ENCODE measurements around the gene HNF4A. TPM values are rescaled to one million over a fixed set of nuclear protein-coding genes. Genes with fewer than 3 reads are reported as not detected.

HNF4A gene
- total and polyA plus RNA-seq, 2 of the 13 experiments (the other 11 are each of a cell fraction or from before 2014, with no cell fraction given) = 80.9 to 169 TPM

- TF ChIP-seq TEAD3 (CRISPR knock-in tag; optimal IDR thresholded peaks at IDR 0.05; ENCODE audit: borderline replicate concordance) = no peak
- TF ChIP-seq ZMYM3 (CRISPR knock-in tag; IDR thresholded peaks at IDR 0.05) = peak; percentile 94
- no peak for TF ChIP-seq HNRNPK (IDR thresholded peaks at IDR 0.05; ENCODE audit: low read depth, low read length, poor library complexity, severe bottlenecking)
- TF ChIP-seq RFXANK (CRISPR knock-in tag; IDR thresholded peaks at IDR 0.05) = no peak
- no peak for TF ChIP-seq SOX6 (IDR thresholded peaks at IDR 0.05)
- TF ChIP-seq SOX6 (CRISPR knock-in tag; IDR thresholded peaks at IDR 0.05) = no peak
- TF ChIP-seq ATF7 (IDR thresholded peaks at IDR 0.05) = no peak
- no peak for TF ChIP-seq ATF7 (CRISPR knock-in tag; IDR thresholded peaks at IDR 0.05)
- TF ChIP-seq CBX2 (IDR thresholded peaks at IDR 0.05; ENCODE audit: low read depth, low read length) = no peak
- no peak for TF ChIP-seq CBX2 (CRISPR knock-in tag; IDR thresholded peaks at IDR 0.05; ENCODE audit: low read depth)
- no peak for TF ChIP-seq NCOA5 (CRISPR knock-in tag; IDR thresholded peaks at IDR 0.05)
- 0 out of 2 replicates have a peak, but pooled peaks have one; percentile 13 for TF ChIP-seq PRMT3 (CRISPR knock-in tag; IDR thresholded peaks at IDR 0.05; ENCODE audit: borderline replicate concordance, low read depth)
- 0 out of 2 replicates have a peak, but pooled peaks have one; percentile 10 for TF ChIP-seq MBD4 (IDR thresholded peaks at IDR 0.05; ENCODE audit: borderline replicate concordance, low read length)
- TF ChIP-seq THAP8 (CRISPR knock-in tag; IDR thresholded peaks at IDR 0.05; ENCODE audit: borderline replicate concordance) = no peak
- TF ChIP-seq TGIF2 (CRISPR knock-in tag; IDR thresholded peaks at IDR 0.05) = no peak
- TF ChIP-seq HOMEZ (CRISPR knock-in tag; IDR thresholded peaks at IDR 0.05; ENCODE audit: low read depth) = no peak
- TF ChIP-seq ZSCAN20 (CRISPR knock-in tag; IDR thresholded peaks at IDR 0.05; ENCODE audit: borderline replicate concordance) = no peak
- no peak for TF ChIP-seq PITX1 (CRISPR knock-in tag; IDR thresholded peaks at IDR 0.05)
- TF ChIP-seq YY1 (IDR thresholded peaks at IDR 0.05; ENCODE audit: insufficient read depth, insufficient replicate concordance, low read depth, low read length) = no peak
- no peak for TF ChIP-seq SIX1 (CRISPR knock-in tag; IDR thresholded peaks at IDR 0.05; ENCODE audit: borderline replicate concordance)
- TF ChIP-seq NCOA2 (CRISPR knock-in tag; IDR thresholded peaks at IDR 0.05) = no peak
- TF ChIP-seq CBX1 (IDR thresholded peaks at IDR 0.05; ENCODE audit: low read depth) = no peak
- no peak for TF ChIP-seq ZNF687 (CRISPR knock-in tag; IDR thresholded peaks at IDR 0.05)
- no peak for TF ChIP-seq GATAD2A (CRISPR knock-in tag; IDR thresholded peaks at IDR 0.05)
Measured at GRCh38 chr20:44432618-44433577, 77.4 kb downstream of the HNF4A start (continued).
